A549 treated with Hydrocortisone at 1 μM for 4 hours (cell line): Measurements from ENCODE around the gene SPINK5. TPM values are rescaled to one million over a fixed set of nuclear protein-coding genes. Genes with fewer than 3 reads are reported as not detected.

Experiments used
- total RNA-seq: library from RNA; stranded (reverse); fragments of 200-300 nt; extraction: Qiagen RNA extraction; gene quantifications from 5 replicates; pipeline ENCODE4 v1.2.3, GENCODE V29; 2022

Gene SPINK5
- total RNA-seq = not detected in 5 replicates

DNA sequence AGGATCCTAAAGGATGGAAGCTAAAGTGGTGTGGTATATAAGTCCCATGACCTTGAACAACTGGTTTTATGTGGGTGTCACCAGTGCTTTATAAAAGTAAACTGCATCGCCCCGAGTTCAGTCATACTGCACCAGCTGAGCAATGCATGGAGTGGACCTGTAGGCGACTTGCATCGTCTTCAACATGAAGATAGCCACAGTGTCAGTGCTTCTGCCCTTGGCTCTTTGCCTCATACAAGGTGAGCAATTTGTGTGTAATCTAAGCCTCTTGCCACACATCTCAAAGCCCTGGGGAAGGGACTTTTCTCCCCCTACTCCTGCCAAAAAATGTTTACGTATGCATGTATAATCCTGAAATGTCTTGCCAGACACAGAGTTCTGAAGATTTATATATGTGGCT is at the start of gene SPINK5:
SPINK5 (plus strand) TSS at position 120 of the 400 bp plus-strand sequence; CDS start at position 185, 65 bp downstream.

GRCh38 chr5:148168246-148168645 is 104.5 kb downstream of the SPINK5 start, which contains the start of gene SPINK14:
Gene SPINK14, plus strand, starts transcription at chr5:148168546. Its CDS starts 1,187 bp downstream, at chr5:148169733.

Other genes with a start within 250 kb of the SPINK5 start
- 0.63 to 1.9 TPM (median 1.4 TPM) in 5 replicates for gene SPINK1, start 232.3 kb upstream of the SPINK5 start, total RNA-seq
- not detected in 5 replicates for gene SCGB3A2, start 185.3 kb upstream of the SPINK5 start, total RNA-seq
- 0.29 TPM in 1 of 5 replicates, not detected in the others for gene C5orf46, start 157.4 kb upstream of the SPINK5 start, total RNA-seq
- not detected in 5 replicates for gene SPINK14, start 104.6 kb downstream of the SPINK5 start, total RNA-seq
- gene SPINK6, start 139.1 kb downstream of the SPINK5 start, total RNA-seq = 0.37 to 0.73 TPM (median 0.45 TPM) in 5 replicates
- gene MARCOL, start 174.5 kb downstream of the SPINK5 start, total RNA-seq = not detected in 5 replicates
- 0.18 to 0.30 TPM in 2 of 5 replicates, not detected in the others for gene SPINK13, start 204.8 kb downstream of the SPINK5 start, total RNA-seq
- gene SPINK7, start 248.4 kb downstream of the SPINK5 start, total RNA-seq = not detected in 5 replicates